ENCODE data around the gene OR6C4.
"Not testable (repeated sequence)": the region's sequence is repeated elsewhere in the genome, so short reads cannot be mapped to it uniquely, and the experiment has no call there.

OR6C4 gene

GRCh38 chr12:55549302-55549701 lies at the start of gene OR6C4:
Gene OR6C4 (plus strand): TSS chr12:55549602. CDS start chr12:55551227, 1,625 bp downstream.
- no peak for DNase-seq (ENCODE audit: low read depth in 2 of 2, low spot score in 1 of 2)

DNA sequence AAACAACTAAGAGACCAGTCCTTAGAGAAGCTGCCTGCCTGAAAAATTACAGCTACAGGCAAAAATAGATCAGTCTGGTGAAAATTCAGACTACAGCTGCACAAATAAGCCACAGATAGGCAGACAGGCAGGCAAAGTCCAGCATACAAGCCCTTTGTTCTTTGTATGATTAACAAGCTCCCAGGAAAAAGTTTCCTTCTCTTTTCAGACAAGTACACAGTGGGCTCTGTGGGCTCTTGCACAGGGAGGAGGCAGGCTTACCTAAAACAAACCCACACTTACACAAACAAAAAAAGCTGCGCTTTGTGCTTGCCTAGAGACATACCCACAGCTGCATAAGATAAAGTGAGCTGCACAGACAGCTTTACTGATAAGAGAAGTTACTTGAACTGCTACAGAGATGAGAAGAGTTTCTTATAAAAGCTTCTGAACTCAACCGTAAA lies 49.6 kb upstream of the OR6C4 start:
- no peak for DNase-seq (ENCODE audit: low read depth in 2 of 2, low spot score in 1 of 2)

- no peak for DNase-seq (ENCODE audit: low read depth in 2 of 2, low spot score in 1 of 2)
Measured at GRCh38 chr12:55501601-55502000, 47.8 kb upstream of the OR6C4 start.

DNA sequence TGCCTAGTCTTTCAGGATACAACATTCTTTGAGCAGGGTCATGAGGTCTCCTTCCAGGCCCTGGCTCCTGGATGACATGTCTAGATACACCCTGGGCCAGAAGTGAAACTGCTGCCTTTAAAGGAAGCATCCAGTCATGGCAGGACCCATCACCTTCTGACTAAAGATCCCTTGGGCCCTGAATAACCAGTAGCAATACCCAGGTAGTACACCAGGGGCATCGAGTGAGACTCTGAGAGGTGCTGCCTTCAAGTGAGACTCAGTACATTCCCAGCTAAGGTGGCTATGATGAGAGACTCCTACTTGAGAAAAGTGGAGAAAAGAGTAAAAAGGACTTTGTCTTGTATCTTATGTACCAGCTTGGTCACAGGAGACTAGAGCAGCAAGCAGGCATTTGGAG lies 33.7 kb upstream of the OR6C4 start:
- DNase-seq (ENCODE audit: low read depth in 2 of 2, low spot score in 1 of 2): no peak

- DNase-seq (ENCODE audit: low read depth in 2 of 2, low spot score in 1 of 2): no peak
Measured at GRCh38 chr12:55516391-55516790, 33.0 kb upstream of the OR6C4 start.

GRCh38 chr12:55548235-55548634 lies 1.2 kb upstream of the OR6C4 start:
- not testable (repeated sequence) for DNase-seq (ENCODE audit: low read depth in 2 of 2, low spot score in 1 of 2)

DNA sequence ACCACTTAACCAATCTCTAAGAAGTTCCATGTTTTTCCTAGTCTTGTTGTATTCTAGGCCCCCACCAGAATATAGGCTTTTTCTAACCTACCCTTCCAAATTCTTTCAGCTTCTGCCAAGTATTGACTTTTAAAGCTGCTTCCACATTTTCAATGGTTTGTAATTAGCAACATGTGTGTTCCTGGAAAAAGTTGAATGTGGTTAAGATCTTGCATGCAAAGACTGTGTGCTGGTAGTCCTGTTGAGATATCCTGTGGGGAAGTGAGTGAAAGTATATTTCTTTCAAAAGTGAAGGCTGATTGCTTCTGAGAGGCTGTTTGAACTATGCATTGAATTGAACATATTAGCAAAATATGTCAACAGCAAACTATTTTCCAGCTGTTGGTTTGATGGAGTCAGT lies 646 bp upstream of the OR6C4 start:
- no peak for DNase-seq (ENCODE audit: low read depth in 2 of 2, low spot score in 1 of 2)

DNA sequence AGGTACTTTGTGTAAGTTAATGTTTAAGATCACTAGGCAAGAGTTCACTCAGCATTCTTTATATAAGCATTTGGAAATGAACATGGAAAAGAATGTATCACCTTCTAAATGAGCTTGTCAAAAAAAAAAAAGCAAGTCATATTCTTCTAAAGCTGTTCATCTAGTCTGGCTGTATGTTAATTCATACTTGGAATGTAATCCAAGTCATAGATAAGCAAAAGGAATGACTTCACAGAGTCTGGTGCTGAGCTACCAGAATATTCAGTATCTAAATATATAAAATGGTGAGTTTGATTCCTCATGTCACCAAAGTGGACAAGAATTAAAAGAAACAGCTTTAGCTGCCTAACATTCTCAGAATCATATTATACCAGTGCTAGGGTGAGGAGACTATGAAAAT lies 4.9 kb downstream of the OR6C4 start:
- DNase-seq (ENCODE audit: low read depth in 2 of 2, low spot score in 1 of 2): no peak

GRCh38 chr12:55570060-55570459 lies 20.7 kb downstream of the OR6C4 start:
- DNase-seq (ENCODE audit: low read depth in 2 of 2, low spot score in 1 of 2): not testable (repeated sequence)

GRCh38 chr12:55570689-55571088 lies 21.3 kb downstream of the OR6C4 start:
- DNase-seq (ENCODE audit: low read depth in 2 of 2, low spot score in 1 of 2): not testable (repeated sequence)

- no peak for DNase-seq (ENCODE audit: low read depth in 2 of 2, low spot score in 1 of 2)
Measured at GRCh38 chr12:55572168-55572567, 22.8 kb downstream of the OR6C4 start, which contains the start of gene OR2AP1. Gene OR2AP1 (plus strand): TSS chr12:55572468. CDS start chr12:55574415, 1,947 bp downstream.

DNA sequence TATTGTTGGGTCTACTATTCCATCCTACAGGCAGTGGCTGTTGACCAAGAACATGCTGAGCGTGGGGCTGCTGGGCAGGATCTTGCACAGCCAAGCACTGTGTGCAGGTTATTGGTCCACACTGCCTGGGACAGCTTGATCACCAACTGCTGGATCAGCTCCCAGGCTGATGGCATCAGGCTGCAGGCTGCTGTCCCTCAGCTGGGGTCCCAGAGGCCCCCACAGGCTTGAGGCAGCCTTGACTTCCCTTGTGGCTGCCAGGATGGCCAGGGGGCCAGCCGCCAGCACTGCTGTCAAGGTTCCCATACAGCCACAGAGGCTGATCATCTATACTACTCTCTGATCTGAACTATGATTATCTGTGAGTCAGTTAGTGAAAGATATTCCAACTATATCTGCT lies 32.7 kb downstream of the OR6C4 start:
- no peak for DNase-seq (ENCODE audit: low read depth in 2 of 2, low spot score in 1 of 2)

DNA sequence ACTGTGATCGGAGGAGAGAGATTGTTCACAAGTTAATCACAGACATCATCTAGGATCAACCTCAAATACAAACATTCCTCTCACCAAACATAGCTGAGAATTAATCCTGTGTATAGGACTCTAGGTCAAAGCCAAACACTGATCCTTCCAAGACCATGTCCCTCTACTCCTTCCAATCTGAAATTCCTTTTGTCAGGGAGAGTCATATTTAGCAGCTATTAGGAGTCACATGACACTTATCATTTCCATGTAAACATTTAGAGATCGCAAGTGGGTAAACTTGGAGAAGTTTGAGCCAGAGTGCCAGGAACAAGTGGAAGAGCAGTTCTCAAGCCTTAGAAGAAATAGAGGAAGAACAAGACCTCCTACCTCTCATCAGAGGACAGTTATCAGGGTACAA lies 36.4 kb downstream of the OR6C4 start:
- DNase-seq (ENCODE audit: low read depth in 2 of 2, low spot score in 1 of 2): no peak

- not testable (repeated sequence) for DNase-seq (ENCODE audit: low read depth in 2 of 2, low spot score in 1 of 2)
Measured at GRCh38 chr12:55590152-55590551, 40.8 kb downstream of the OR6C4 start.
